HG02943 (cell line): ENCODE data around the gene GDPD4.
"Not testable (repeated sequence)": the region's sequence is repeated elsewhere in the genome, so short reads cannot be mapped to it uniquely, and the experiment has no call there.

Experiments used
- ATAC-seq: cut with Tn5 transposase; IDR thresholded peaks from one replicate; pipeline ENCODE4 v1.9.1; 2021; ENCODE audit warnings: mild to moderate bottlenecking, low read depth, moderate library complexity; ENCODE audit not compliant: unreplicated experiment

GDPD4 gene

DNA sequence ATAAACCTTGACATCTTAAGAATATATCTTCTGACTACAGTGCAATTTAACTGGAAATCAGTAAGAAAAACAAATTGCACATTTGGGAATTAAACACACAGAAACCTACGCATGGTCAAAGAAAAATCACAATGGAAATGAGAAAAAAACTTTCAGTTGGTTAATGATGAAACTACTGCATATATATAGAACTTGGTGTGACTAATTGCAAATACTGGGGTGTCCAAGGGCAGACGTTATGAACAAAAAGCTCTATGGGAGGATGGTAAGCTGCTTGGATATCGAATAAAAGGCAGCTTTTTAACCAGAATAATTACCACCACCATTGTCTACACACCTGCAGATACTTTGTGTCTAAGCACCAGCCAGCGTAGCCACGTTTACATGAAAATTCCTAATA is 791 bp downstream of the GDPD4 start:
- ATAC-seq: no peak

DNA sequence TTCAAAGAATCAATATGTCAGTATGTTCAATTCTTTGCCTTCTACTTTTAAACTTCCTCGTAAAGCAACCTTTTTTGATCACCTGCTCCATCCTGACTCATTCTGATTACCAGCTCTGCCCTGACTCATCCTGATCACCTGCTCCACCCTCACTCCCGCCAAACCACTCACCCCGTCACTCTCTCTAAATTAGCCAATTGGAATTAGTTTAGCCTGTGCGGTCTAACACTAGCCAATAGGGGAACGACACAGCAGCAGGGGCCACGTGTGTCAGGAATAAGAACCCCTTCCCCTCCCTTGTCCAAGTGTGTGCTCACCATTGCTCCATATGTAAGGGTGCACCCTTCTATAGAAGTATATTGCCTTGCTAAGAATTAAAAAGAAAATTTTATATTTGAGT is 1.5 kb downstream of the GDPD4 start:
- ATAC-seq: not testable (repeated sequence)

DNA sequence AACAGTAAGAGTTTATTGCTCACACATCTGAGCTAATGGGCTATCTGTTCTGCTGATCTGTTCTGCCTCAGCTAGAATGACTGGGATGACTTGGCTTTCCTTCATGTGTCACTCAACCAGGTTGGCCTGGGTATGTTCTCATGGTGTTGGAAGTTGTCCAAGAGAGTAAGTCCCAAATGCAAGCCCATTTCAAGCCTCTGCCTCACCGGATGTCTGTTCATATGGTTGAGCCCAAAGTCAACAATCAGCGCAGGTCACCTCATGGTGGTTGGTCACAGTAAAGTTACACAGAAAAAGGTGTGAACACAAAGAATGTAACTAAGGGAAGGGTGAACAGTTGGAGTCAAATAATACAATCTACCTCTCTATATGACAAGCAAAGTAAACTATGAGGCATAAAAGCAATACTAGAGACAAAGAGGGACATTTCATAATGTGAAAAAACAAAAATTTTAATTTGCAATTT is 1.9 kb downstream of the GDPD4 start:
- ATAC-seq: no peak

DNA sequence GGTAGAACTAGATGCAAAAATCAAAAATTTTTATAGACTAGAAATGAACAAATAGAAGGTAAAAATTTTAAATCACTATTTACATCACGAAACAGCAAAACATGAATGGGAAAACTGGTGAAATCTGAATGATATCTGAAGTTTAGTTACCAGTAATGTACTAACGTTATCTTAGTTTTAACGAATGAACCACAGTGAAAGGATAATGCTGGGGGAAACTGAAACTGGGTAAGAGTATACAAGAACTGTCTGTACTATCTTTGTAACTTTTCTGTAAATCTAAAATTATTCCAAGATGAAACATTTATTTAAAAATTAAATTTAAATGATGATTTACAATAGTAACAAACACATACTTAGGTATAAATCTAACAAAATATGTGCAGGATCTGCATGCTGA is 7.4 kb downstream of the GDPD4 start:
- no peak for ATAC-seq

DNA sequence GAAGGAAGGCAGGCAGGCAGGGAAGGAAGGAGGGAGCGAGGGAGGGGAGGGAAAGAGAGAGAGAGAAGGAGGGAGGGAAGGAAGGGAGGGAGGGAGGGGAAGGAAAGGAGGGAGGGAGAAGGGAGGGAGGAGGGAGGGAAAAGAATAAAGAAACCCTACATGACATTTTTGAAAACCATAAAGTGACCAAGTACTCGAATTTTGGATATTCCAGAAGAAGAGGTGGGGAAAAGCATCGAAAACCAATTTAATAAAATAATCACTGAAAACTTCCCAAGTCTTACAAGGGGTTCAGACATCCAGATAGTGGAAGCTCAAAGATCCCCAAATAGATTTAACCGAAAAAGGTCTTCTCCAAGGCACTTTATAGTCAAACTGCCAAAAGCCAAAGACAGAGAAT is 11.7 kb downstream of the GDPD4 start:
- ATAC-seq: no peak

DNA sequence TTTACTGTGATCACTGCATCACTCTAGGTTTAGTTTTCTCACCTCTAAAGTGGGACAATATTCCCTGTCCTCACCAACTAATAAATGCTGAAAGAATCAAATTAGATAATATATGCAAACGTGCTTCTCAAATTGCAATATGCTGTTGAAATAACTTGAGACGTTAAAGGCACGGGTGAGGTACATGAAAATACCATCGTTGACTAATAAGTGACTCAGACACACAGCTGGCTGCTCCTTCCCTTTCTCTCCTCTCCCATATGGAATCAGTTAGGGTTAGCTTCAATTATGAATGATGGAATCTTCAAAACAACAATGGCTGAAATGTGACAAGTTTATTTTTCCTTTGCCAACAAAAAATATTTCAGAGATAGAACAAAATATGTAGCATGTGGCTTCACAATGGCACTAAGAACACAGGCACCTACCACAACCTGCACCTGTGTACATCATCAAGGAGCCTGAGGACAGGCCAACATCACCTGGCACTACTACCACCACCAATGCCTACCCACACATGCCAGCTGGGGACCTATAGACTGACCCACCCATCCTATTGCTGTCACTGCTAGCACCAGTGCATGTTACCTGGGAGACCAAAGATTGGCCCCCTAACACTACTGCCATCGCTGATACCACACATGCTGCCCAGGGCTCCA is 13.7 kb downstream of the GDPD4 start:
- no peak for ATAC-seq

DNA sequence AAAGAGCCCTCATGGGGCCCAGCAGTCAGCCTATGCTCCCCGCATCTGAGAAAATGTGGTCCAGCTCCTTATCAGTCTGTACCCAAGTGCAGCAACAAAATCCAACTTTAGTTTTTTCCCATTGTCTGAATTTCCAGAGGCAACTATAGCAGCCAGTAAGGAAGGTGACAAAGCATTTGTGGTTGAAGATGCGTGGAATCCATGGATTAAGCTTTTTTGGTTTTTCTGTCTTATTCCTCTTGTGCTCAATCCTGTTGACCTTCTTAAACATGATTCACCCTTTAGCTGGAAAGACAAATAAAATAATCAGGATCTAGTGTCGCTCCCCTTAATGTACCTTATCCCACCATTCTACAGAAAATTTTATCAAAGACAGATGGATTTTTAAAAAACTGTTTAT is 14.3 kb downstream of the GDPD4 start:
- no peak for ATAC-seq

DNA sequence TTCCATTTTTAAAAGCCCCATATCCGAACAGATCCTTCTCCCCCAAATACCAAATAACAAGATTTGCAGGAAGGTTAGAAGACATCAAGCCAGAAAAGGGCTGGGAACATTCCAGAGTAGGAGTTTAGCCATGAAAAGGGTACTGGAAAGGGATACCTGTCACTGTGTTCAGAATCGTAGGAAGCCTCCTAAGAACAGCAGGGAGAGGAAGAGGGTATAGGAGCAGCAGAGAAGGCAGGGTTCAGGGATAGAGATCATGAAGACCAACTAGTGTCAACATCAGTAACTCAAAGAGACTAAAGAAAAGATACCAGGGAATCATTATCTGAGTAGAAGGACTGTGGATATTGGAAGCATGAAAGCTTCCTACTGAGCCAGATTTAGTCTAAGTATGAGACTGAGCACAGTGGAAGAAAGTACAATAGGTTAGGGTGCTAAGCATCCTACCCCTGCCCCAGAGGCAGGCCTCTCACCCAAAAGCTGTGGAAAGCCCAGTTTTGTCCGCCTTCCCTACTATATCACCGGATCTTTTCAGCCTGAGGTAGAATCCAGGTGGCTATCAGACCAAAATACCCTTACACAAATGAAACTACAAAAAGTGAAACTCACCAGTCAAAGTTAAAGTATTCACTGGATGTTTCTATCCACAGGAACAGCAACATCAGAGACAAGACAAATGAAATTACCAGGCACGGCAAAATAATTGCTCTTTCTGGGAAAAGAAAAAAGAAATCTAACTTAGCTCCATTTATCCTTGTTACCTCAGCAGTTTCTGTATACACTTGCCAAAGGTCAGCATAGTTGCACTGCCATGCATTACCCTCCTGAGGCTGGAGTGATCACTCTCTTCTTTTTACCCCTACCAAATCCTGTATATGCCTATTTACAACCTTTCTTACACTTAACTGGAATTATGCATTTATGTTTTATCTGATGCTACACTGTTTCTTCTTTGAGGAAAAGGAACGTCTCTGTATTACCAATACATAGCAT is 16.7 kb downstream of the GDPD4 start:
- ATAC-seq: no peak

DNA sequence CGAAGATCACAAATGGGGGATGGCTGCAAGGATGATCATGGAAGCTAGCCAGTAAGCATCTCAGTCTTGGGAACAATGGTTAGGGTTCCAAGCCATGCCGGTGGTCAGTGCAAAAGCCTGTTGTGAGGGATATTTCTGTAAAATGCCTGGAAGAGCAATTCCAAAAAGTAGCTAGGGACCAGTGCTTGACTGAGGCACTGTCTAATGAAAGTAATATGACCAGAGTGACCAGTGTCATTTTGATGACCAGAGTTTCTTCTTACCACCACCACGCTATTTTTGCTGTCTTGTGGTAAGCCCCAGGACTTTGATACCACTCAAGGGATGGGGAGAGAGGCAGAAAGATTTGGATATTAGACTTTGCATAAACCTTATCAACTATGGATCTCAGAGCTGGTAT is 18.4 kb downstream of the GDPD4 start:
- ATAC-seq: no peak

DNA sequence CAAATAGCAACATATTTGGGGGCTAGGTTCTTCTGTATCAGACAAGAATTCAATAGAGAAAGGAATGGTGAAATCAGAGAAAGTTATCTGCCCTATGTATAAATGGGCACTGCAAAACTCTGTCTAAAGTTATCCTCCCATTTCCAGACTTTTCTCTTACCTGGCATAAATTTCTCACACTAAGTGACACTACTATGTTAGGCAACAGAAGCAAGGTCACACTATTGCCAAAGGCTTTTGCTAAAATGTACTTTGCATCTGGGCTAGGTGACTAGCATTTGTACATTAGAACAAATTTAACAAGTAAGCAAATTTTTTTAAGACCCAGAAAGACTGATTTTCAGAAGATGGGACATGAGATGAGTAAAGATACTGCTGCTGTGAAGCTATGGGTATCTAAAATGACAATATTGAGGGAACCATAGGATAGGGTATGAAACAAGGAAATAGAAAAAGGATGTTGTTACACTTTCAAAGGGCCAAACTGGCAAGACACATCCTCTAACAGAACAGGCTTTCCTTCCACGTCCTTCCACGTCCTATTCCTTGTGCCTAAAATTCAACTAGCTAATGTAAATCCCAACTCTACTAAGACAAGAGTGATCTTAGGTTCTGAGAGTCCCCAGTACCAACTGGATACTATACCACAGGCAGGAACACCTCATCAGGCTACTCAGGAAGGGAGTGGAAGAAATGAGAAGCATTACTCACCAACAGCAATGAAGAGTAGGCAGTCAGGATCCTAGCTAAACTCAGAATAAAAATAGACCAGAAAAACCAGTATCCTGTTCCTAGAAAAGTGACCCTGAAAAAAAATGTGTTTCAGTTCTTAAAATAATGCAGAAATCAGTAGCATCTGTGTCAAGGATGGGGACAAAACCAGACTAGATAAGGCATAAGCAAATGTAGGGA is 22.6 kb downstream of the GDPD4 start:
- no peak for ATAC-seq

DNA sequence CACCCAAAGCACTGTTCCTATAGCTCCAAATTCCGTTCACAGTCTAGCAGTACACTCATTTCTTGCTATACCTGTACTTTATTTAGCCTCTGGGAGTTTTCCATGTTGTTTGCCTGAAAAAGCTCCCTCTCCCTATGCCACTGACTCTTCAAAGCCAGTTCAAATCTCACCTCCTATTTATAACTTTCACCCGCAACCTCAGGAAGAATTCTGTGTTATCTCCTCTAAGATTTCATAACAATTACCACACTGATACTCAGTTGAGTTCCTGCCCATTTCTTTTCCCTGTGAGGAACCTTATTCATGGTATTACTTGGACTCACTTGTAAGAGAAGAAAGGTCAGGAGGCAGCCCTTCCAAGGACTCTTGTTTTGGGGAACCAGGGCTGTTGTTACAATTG is 25.2 kb downstream of the GDPD4 start:
- no peak for ATAC-seq

DNA sequence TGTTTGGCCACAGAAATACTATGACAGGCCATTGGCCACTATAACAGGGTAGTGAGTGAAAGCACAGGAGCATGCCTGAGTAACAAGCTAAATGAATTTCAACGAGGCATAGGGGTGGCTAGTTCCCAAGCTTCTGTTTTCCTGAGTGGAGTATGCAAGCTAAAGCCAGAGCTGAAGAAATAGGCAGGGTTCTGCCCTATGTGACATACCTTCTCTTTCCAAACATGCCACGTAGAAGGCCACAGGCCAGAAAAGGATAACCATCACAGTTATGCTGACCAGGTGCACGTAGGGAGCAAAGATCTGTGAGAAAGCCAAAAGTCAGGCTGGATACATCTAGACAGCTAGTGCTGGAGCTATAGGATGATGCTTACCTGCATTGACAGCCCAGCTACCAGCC is 30.6 kb downstream of the GDPD4 start:
- ATAC-seq: no peak

DNA sequence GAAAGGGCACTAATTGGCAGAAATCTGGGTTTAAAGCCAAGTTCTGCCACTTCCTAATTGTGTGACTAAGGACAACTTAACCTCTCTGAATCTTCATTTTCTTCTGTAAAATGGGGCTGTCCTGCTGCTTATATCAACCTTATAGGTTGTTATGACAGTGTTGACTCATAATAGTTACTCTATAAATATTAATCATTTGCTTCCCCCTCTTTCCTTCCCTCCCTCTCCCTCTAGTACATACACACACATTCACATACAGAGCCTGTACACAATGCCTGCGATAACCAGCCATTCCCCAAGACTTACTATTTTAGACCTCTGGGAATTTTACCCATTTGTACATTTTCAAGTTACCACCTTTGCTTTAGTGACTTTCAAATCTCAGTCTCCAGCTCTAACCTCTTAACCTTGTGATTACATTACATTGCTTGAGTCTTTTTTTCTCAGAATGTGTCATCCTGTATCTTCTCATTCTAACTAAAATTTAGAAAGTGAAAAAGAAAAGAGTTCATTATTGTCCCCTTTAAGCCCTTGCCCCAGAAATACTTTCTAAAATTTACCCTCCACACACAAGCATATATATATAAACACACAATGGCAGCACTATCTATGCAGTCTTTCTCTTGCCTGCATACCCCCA is 31.9 kb downstream of the GDPD4 start:
- ATAC-seq: no peak

DNA sequence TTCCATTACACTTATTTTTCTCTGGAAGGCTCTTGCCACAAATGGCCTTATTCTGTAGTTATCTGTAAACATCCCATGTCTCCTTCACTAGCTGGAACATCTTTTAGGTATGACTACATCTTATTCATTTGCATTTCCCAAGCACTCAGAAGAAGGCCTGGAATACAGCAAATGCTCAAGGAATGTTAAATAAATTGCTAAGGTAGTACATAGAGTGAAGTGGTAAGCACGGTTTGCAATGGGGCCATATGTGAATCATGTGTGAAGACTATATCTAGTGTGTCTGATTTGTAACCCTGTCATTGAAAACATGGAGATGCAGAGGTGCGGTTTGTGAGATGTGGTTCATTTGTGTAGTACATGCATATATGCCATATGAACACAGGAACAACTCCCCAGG is 33.5 kb downstream of the GDPD4 start:
- no peak for ATAC-seq

DNA sequence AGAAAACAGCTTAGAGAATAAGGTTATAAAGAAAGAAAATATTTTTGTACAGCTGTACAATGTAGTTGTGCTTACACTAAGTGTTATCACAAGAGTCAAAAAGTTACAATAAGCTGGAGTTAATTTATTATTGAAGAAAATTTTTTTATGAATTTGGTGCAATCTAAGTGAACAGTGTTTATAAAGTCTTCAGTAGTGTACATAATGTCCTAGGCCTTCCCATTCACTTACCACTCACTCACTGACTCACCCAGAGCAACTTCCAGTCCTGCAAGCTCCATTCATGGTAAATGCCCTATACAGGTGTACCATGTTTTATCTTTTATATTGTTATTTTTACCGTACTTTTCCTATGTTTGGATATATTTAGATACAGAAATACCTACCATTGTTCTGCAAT is 34.7 kb downstream of the GDPD4 start:
- no peak for ATAC-seq

DNA sequence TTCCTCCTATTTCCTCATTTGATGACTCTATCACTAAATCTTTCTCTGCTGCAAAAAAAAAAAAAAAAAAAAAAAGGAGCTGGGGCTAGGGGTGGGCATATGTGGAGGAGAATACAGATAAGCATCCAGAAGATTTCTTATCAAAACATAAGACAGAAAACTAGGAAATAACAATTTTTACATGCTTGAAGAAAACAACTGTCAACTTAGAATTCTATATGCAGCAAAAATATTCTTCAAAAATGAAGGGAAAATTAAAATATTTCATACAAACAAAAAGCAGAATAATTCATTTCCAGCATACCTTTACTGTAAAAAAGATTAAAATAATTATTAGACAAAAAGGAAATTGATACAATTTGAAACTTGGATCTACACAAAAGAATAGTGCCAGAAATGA is 38.7 kb downstream of the GDPD4 start:
- ATAC-seq: no peak

DNA sequence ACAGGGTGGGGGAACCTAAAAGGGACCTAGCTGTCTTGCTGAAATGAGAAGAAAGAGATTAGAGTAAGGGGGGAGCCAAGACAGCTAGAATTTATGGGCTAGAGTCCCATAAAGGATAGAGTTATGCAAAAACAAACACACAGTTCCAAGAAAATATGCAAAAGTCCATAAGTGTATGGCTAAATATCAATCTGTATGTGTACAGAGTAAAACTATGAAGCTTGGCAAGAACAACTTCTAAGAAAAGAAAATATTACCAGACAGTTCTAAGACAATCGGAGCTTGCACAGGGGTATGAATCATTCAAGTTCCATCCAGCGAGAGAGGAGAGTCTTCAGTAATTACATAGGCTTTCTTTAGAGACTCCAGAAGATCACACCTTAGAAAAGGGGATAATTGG is 41.8 kb downstream of the GDPD4 start:
- no peak for ATAC-seq

DNA sequence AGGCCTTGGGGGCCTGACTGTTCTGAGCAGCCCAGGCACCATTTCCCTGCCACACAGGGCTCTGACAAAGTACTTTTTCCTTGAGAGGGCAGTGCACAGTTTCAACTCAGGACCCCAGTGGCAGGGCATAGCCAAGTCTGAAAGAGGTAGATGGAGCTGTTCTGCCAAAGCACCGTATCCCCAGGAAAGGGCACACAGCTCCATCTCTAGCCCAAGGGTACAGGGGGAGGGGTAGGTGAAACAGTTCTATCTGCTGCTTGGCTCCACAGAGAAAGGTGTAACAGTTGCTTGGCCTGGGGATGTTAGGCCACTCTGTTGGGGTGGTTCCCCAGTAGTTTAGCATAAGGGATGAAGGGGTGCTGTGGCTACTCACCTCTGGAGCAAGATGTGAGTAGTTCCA is 47.8 kb downstream of the GDPD4 start:
- ATAC-seq: no peak

DNA sequence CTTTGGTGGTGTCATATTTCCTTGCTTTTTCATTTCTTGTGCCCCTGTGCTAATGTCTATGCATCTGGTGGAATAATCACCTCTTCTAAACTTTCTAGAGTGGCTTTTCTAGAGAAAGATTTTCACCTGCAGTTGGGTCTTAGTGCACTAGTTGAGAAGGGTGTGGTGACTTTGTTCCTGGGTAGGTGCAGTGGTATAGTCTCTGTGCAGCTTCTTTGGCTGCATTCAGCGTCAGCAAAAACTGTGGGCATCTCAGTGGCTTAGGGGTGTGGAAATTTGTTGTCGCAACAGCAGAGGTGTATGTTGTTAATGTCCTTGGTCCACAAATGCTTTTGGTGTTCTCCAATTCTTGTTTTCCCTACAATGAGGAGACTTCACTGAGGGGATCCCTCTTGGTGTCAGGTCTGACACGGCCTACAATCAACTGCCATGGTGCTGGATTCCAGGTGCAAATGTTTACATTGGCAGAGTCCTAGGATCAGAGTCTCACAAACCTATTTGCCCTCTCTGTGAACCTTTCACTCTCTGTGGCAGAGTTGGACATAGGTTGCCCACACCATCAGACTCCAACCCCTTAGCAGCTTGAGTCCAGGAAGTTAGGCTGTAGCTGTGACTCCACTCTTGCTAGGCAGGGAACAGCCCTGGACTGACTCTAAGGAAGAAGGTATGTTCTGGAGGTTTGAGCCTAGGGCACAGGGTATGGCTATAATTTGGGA is 48.8 kb downstream of the GDPD4 start:
- no peak for ATAC-seq
